RKO (cell line): ENCODE measurements around the gene DLX4.

Experiments used
- DNase-seq: peaks from one replicate; pipeline ENCODE4 v3.0.0-alpha.2; 2016; ENCODE audit warnings: low spot score

The DLX4 gene

GRCh38 chr17:49946964-49947584 is 21.9 kb upstream of the DLX4 start:
- DNase-seq = no peak

- DNase-seq = no peak
These were observed 19.4 kb upstream of the DLX4 start for GRCh38 chr17:49949634-49950033.

- DNase-seq = no peak
These were observed 17.5 kb upstream of the DLX4 start for GRCh38 chr17:49951362-49952082.

GRCh38 chr17:49952209-49952911 is 16.6 kb upstream of the DLX4 start:
- DNase-seq = peak; percentile 47

GRCh38 chr17:49952912-49953497 is 16.0 kb upstream of the DLX4 start:
- DNase-seq = no peak

- DNase-seq = no peak
These were observed 13.8 kb upstream of the DLX4 start for GRCh38 chr17:49955157-49955556.

GRCh38 chr17:49956780-49957179 is 12.2 kb upstream of the DLX4 start:
- no peak for DNase-seq

GRCh38 chr17:49957350-49957749 is 11.6 kb upstream of the DLX4 start:
- no peak for DNase-seq

GRCh38 chr17:49958723-49959122 is 10.3 kb upstream of the DLX4 start:
- DNase-seq = no peak

GRCh38 chr17:49959183-49959935 is 9.6 kb upstream of the DLX4 start:
- DNase-seq = no peak

- no peak for DNase-seq
These were observed 6.2 kb upstream of the DLX4 start for GRCh38 chr17:49962599-49963308.

GRCh38 chr17:49963309-49963625 is 5.7 kb upstream of the DLX4 start:
- no peak for DNase-seq

GRCh38 chr17:49963626-49964302 is 5.2 kb upstream of the DLX4 start:
- no peak for DNase-seq

GRCh38 chr17:49964303-49964768 is 4.7 kb upstream of the DLX4 start:
- no peak for DNase-seq

GRCh38 chr17:49964769-49965523 is 4.0 kb upstream of the DLX4 start:
- DNase-seq = no peak

GRCh38 chr17:49965524-49965909 is 3.5 kb upstream of the DLX4 start:
- no peak for DNase-seq

GRCh38 chr17:49966767-49967166 is 2.2 kb upstream of the DLX4 start:
- no peak for DNase-seq

- no peak for DNase-seq
These were observed 1.8 kb upstream of the DLX4 start for GRCh38 chr17:49967205-49967604.

- DNase-seq = no peak
These were observed 1.2 kb upstream of the DLX4 start for GRCh38 chr17:49967621-49968404.
